BLaER1 treated with 17β-estradiol and CSF1 and Interleukin-3, amounts not matched to agents 10 nM and 100 nM (cell line): ENCODE results near the gene LFNG.

Experiments
- H3K27ac ChIP-seq, 11 experiments: shearing (Covaris generic); formaldehyde crosslinking; 2 replicates each; pipeline ENCODE4 v1.8.1; 2022
- H3K27me3 ChIP-seq, 11 experiments: shearing (Covaris generic); formaldehyde crosslinking; 2 replicates each; pipeline ENCODE4 v1.8.1; 2022
- H3K36me3 ChIP-seq, 11 experiments: shearing (Covaris generic); formaldehyde crosslinking; 2 replicates each; pipeline ENCODE4 v1.8.1; 2022
- H3K4me1 ChIP-seq, 10 experiments: shearing (Covaris generic); formaldehyde crosslinking; 2 replicates each; pipeline ENCODE4 v1.8.1; 2022
- H3K4me2 ChIP-seq, 11 experiments: shearing (Covaris generic); formaldehyde crosslinking; 2 replicates each; pipeline ENCODE4 v1.8.1; 2022
- H3K4me3 ChIP-seq, 10 experiments: shearing (Covaris generic); formaldehyde crosslinking; 2 replicates each; pipeline ENCODE4 v1.8.1; 2022
- H3K9ac ChIP-seq, 11 experiments: shearing (Covaris generic); formaldehyde crosslinking; 2 replicates each; pipeline ENCODE4 v1.8.1; 2022
- H3K9me3 ChIP-seq, 11 experiments: shearing (Covaris generic); formaldehyde crosslinking; replicated peaks in 1 of 11; 2 replicates each; pipeline ENCODE4 v1.8.1; 2022
- H4K20me1 ChIP-seq, 11 experiments: shearing (Covaris generic); formaldehyde crosslinking; 2 replicates each; pipeline ENCODE4 v1.8.1; 2022
- Cebpa-rat ChIP-seq, 11 experiments: shearing (Covaris generic); IDR thresholded peaks; 2 replicates each; pipeline ENCODE4 v1.8.1; 2022

LFNG gene

GRCh38 chr7:2508327-2509215 is 11.0 kb upstream of the LFNG start:
- Histone ChIP-seq H4K20me1 (0 out of 22 replicates have a peak, but pooled peaks cover 0 to 1% (median 0%) of the 10 kb centered on the region in 11 experiments), H3K27ac (peak overlapping the region in 10 of 11 experiments; percentile 54 to 99 (median 96); a peak in 20 of 22 replicates), H3K9ac (peak overlapping the region in 10 of 11 experiments; percentile 5 to 90 (median 86); a peak in 19 of 22 replicates), H3K4me2 (peak overlapping the region; percentile 84 to 98 (median 95)), H3K4me3 (peak overlapping the region in 9 of 10 experiments; percentile 9 to 63 (median 44); a peak in 16 of 20 replicates), H3K9me3 (no peaks in the 10 kb centered on the region), H3K4me1 (peaks cover 61 to 100% (median 99%) of the 10 kb centered on the region in 10 experiments), H3K27me3 (peaks cover 0 to 20% (median 0%) of the 10 kb centered on the region in 11 experiments; a peak in 3 of 22 replicates), H3K36me3 (no peaks in the 10 kb centered on the region)
- TF ChIP-seq Cebpa-rat (IDR thresholded peaks at IDR 0.05) = peak in 4 of 11 experiments; percentile 37 to 69 (median 52); a peak in 4 of 22 replicates

- no peak for TF ChIP-seq Cebpa-rat (IDR thresholded peaks at IDR 0.05)
- peak overlapping the region in 10 of 11 experiments; percentile 23 to 90 (median 86); a peak in 18 of 22 replicates for H3K9ac ChIP-seq
- peaks cover 0 to 13% (median 0%) of the 10 kb centered on the region in 11 experiments; a peak in 3 of 22 replicates for H3K27me3 ChIP-seq
- H3K27ac ChIP-seq = peak overlapping the region in 10 of 11 experiments; percentile 77 to 99 (median 96); a peak in 20 of 22 replicates
- no peaks in the 10 kb centered on the region for H4K20me1 ChIP-seq
- H3K36me3 ChIP-seq = no peaks in the 10 kb centered on the region
- H3K4me2 ChIP-seq = peak overlapping the region; percentile 84 to 98 (median 95)
- H3K9me3 ChIP-seq = no peaks in the 10 kb centered on the region
- H3K4me3 ChIP-seq = peak overlapping the region in 8 of 10 experiments; percentile 23 to 63 (median 45); a peak in 14 of 20 replicates
- peaks cover 57 to 100% (median 99%) of the 10 kb centered on the region in 10 experiments for H3K4me1 ChIP-seq
Measured at GRCh38 chr7:2509298-2509906, 10.2 kb upstream of the LFNG start.

GRCh38 chr7:2510130-2510776 is 9.3 kb upstream of the LFNG start:
- Histone ChIP-seq H3K27me3 (peaks cover 0 to 6% (median 0%) of the 10 kb centered on the region in 11 experiments; a peak in 1 of 22 replicates), H3K27ac (peak overlapping the region in 10 of 11 experiments; percentile 77 to 99 (median 96); a peak in 21 of 22 replicates), H3K4me3 (peak overlapping the region in 8 of 10 experiments; percentile 3 to 61 (median 46); a peak in 11 of 20 replicates), H3K9ac (peak overlapping the region; percentile 15 to 90 (median 85); a peak in 21 of 22 replicates), H4K20me1 (no peaks in the 10 kb centered on the region), H3K4me1 (peaks cover 57 to 94% (median 91%) of the 10 kb centered on the region in 10 experiments), H3K4me2 (peak overlapping the region; percentile 84 to 98 (median 95)), H3K36me3 (no peaks in the 10 kb centered on the region), H3K9me3 (no peaks in the 10 kb centered on the region)
- no peak for TF ChIP-seq Cebpa-rat (IDR thresholded peaks at IDR 0.05)

- Histone ChIP-seq H3K27ac (peak overlapping the region; percentile 3 to 99 (median 95); a peak in 21 of 22 replicates), H3K4me2 (peak overlapping the region; percentile 84 to 98 (median 95)), H4K20me1 (no peaks in the 10 kb centered on the region), H3K4me1 (peaks cover 57 to 94% (median 91%) of the 10 kb centered on the region in 10 experiments), H3K9me3 (no peaks in the 10 kb centered on the region), H3K4me3 (peak overlapping the region in 9 of 10 experiments; percentile 5 to 61 (median 51); a peak in 17 of 20 replicates), H3K36me3 (no peaks in the 10 kb centered on the region), H3K27me3 (peaks cover 0 to 6% (median 0%) of the 10 kb centered on the region in 11 experiments; a peak in 1 of 22 replicates), H3K9ac (peak overlapping the region; percentile 15 to 90 (median 85); a peak in 21 of 22 replicates)
- TF ChIP-seq Cebpa-rat (IDR thresholded peaks at IDR 0.05) = no peak
Measured at GRCh38 chr7:2510909-2511768, 8.4 kb upstream of the LFNG start.

GRCh38 chr7:2511769-2512168 is 7.8 kb upstream of the LFNG start:
- no peaks in the 10 kb centered on the region for H4K20me1 ChIP-seq
- peaks cover 58 to 94% (median 91%) of the 10 kb centered on the region in 10 experiments for H3K4me1 ChIP-seq
- peak overlapping the region; percentile 3 to 99 (median 95); a peak in 21 of 22 replicates for H3K27ac ChIP-seq
- H3K36me3 ChIP-seq = no peaks in the 10 kb centered on the region
- H3K9ac ChIP-seq = peak overlapping the region; percentile 15 to 90 (median 85); a peak in 21 of 22 replicates
- peaks cover 0 to 6% (median 0%) of the 10 kb centered on the region in 11 experiments; a peak in 1 of 22 replicates for H3K27me3 ChIP-seq
- no peaks in the 10 kb centered on the region for H3K9me3 ChIP-seq
- H3K4me2 ChIP-seq = peak overlapping the region; percentile 84 to 98 (median 95)
- peak overlapping the region in 9 of 10 experiments; percentile 5 to 61 (median 51); a peak in 16 of 20 replicates for H3K4me3 ChIP-seq
- no peak for TF ChIP-seq Cebpa-rat (IDR thresholded peaks at IDR 0.05)

GRCh38 chr7:2512179-2512661 is 7.4 kb upstream of the LFNG start:
- H3K4me2 ChIP-seq = peak overlapping the region; percentile 84 to 98 (median 95)
- H3K36me3 ChIP-seq = no peaks in the 10 kb centered on the region
- H3K9me3 ChIP-seq = no peaks in the 10 kb centered on the region
- H3K4me1 ChIP-seq = peaks cover 63 to 94% (median 91%) of the 10 kb centered on the region in 10 experiments
- peak overlapping the region in 8 of 10 experiments; percentile 35 to 61 (median 51); a peak in 12 of 20 replicates for H3K4me3 ChIP-seq
- peaks cover 0 to 6% (median 0%) of the 10 kb centered on the region in 11 experiments; a peak in 1 of 22 replicates for H3K27me3 ChIP-seq
- H3K27ac ChIP-seq = peak overlapping the region; percentile 3 to 99 (median 95); a peak in 21 of 22 replicates
- TF ChIP-seq Cebpa-rat (IDR thresholded peaks at IDR 0.05) = no peak
- H4K20me1 ChIP-seq = no peaks in the 10 kb centered on the region
- H3K9ac ChIP-seq = peak overlapping the region; percentile 15 to 90 (median 85); a peak in 19 of 22 replicates

GRCh38 chr7:2512713-2513112 is 6.9 kb upstream of the LFNG start:
- Histone ChIP-seq H3K4me2 (peak overlapping the region; percentile 84 to 98 (median 95)), H3K36me3 (no peaks in the 10 kb centered on the region), H4K20me1 (no peaks in the 10 kb centered on the region), H3K9me3 (no peaks in the 10 kb centered on the region), H3K9ac (peak overlapping the region in 8 of 11 experiments; percentile 82 to 90 (median 88); a peak in 17 of 22 replicates), H3K27me3 (peaks cover 0 to 6% (median 0%) of the 10 kb centered on the region in 11 experiments; a peak in 1 of 22 replicates), H3K27ac (peak overlapping the region in 9 of 11 experiments; percentile 88 to 99 (median 96); a peak in 17 of 22 replicates), H3K4me3 (peak overlapping the region in 1 of 10 experiments; percentile 61; a peak in 3 of 20 replicates), H3K4me1 (peaks cover 65 to 94% (median 91%) of the 10 kb centered on the region in 10 experiments)
- TF ChIP-seq Cebpa-rat (IDR thresholded peaks at IDR 0.05) = no peak
